HEK293 (cell line): ENCODE data around the gene VOPP1.

Source experiments
- ATF2 ChIP-seq: fragments of 450-650 bp; formaldehyde crosslinking; IDR thresholded peaks from 2 replicates; pipeline ENCODE4 v1.5.1; 2016; ENCODE audit warnings: missing biosample characterization, missing genetic modification characterization, low read depth
- CTCF ChIP-seq: fragments of 450-650 bp; formaldehyde crosslinking; IDR thresholded peaks from 2 replicates; pipeline ENCODE4 v1.5.1; 2016; ENCODE audit warnings: missing biosample characterization, missing genetic modification characterization
- KLF9 ChIP-seq: fragments of 450-650 bp; formaldehyde crosslinking; IDR thresholded peaks from 2 replicates; pipeline ENCODE4 v1.5.1; 2016; ENCODE audit warnings: missing biosample characterization, missing genetic modification characterization, low read depth
- PRDM1 ChIP-seq: fragments of 450-650 bp; formaldehyde crosslinking; IDR thresholded peaks from 2 replicates; pipeline ENCODE4; 2016; ENCODE audit warnings: missing biosample characterization, missing genetic modification characterization
- ZNF214 ChIP-seq: fragments of 450-650 bp; formaldehyde crosslinking; IDR thresholded peaks from 2 replicates; pipeline ENCODE4 v1.5.1; 2017; ENCODE audit warnings: missing biosample characterization, mild to moderate bottlenecking, missing genetic modification characterization, borderline replicate concordance
- ZNF23 ChIP-seq: fragments of 450-650 bp; formaldehyde crosslinking; IDR thresholded peaks from 2 replicates; pipeline ENCODE4 v1.5.1; 2016; ENCODE audit warnings: missing biosample characterization, missing genetic modification characterization, borderline replicate concordance
- ZNF274 ChIP-seq, 2 experiments: fragments of 200-500 bp in 1 of 2; fragments of 450-650 bp in 1 of 2; sonication (Bioruptor generic) in 1 of 2; formaldehyde crosslinking in 1 of 2; IDR thresholded peaks; 2 replicates each; pipeline versions ENCODE4 v1.5.1 to v1.6.1; 2014 to 2016; ENCODE audit warnings: borderline replicate concordance in 1 of 2, inconsistent platforms in 1 of 2, low read length in 1 of 2, missing biosample characterization in 1 of 2, missing genetic modification characterization in 1 of 2
- ZNF449 ChIP-seq: fragments of 450-650 bp; formaldehyde crosslinking; IDR thresholded peaks from 2 replicates; pipeline ENCODE4 v1.5.1; 2017; ENCODE audit warnings: missing biosample characterization, mild to moderate bottlenecking, missing genetic modification characterization, moderate library complexity
- ZNF548 ChIP-seq: fragments of 450-650 bp; formaldehyde crosslinking; IDR thresholded peaks from 2 replicates; pipeline ENCODE4 v1.5.1; 2016; ENCODE audit warnings: missing biosample characterization, missing genetic modification characterization
- ZNF571 ChIP-seq: fragments of 450-650 bp; formaldehyde crosslinking; IDR thresholded peaks from 2 replicates; pipeline ENCODE4 v1.5.0; 2017; ENCODE audit warnings: missing biosample characterization, missing genetic modification characterization
- ZNF585B ChIP-seq: fragments of 450-650 bp; formaldehyde crosslinking; IDR thresholded peaks from 2 replicates; pipeline ENCODE4 v1.5.1; 2016; ENCODE audit warnings: missing biosample characterization, missing genetic modification characterization
- ZNF785 ChIP-seq: fragments of 450-650 bp; formaldehyde crosslinking; IDR thresholded peaks from 2 replicates; pipeline ENCODE4 v1.5.1; 2016; ENCODE audit warnings: missing biosample characterization, missing genetic modification characterization
- TF ChIP-seq, protein P1 (sequence below): fragments of 450-650 bp; formaldehyde crosslinking; IDR thresholded peaks from 2 replicates; pipeline ENCODE4 v1.5.1; 2016; ENCODE audit warnings: missing biosample characterization, missing genetic modification characterization
- TF ChIP-seq, protein P2 (sequence below): fragments of 450-650 bp; formaldehyde crosslinking; conservative IDR thresholded peaks from 2 replicates; pipeline ENCODE4 v1.5.1; 2016; ENCODE audit warnings: low read depth, missing biosample characterization, missing genetic modification characterization

GRCh38 chr7:55513868-55514267, 58.4 kb downstream of the VOPP1 start:
- TF ChIP-seq, protein P1, sequence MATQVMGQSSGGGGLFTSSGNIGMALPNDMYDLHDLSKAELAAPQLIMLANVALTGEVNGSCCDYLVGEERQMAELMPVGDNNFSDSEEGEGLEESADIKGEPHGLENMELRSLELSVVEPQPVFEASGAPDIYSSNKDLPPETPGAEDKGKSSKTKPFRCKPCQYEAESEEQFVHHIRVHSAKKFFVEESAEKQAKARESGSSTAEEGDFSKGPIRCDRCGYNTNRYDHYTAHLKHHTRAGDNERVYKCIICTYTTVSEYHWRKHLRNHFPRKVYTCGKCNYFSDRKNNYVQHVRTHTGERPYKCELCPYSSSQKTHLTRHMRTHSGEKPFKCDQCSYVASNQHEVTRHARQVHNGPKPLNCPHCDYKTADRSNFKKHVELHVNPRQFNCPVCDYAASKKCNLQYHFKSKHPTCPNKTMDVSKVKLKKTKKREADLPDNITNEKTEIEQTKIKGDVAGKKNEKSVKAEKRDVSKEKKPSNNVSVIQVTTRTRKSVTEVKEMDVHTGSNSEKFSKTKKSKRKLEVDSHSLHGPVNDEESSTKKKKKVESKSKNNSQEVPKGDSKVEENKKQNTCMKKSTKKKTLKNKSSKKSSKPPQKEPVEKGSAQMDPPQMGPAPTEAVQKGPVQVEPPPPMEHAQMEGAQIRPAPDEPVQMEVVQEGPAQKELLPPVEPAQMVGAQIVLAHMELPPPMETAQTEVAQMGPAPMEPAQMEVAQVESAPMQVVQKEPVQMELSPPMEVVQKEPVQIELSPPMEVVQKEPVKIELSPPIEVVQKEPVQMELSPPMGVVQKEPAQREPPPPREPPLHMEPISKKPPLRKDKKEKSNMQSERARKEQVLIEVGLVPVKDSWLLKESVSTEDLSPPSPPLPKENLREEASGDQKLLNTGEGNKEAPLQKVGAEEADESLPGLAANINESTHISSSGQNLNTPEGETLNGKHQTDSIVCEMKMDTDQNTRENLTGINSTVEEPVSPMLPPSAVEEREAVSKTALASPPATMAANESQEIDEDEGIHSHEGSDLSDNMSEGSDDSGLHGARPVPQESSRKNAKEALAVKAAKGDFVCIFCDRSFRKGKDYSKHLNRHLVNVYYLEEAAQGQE (tag by site-specific recombination) = no peak
- TF ChIP-seq, protein P2, sequence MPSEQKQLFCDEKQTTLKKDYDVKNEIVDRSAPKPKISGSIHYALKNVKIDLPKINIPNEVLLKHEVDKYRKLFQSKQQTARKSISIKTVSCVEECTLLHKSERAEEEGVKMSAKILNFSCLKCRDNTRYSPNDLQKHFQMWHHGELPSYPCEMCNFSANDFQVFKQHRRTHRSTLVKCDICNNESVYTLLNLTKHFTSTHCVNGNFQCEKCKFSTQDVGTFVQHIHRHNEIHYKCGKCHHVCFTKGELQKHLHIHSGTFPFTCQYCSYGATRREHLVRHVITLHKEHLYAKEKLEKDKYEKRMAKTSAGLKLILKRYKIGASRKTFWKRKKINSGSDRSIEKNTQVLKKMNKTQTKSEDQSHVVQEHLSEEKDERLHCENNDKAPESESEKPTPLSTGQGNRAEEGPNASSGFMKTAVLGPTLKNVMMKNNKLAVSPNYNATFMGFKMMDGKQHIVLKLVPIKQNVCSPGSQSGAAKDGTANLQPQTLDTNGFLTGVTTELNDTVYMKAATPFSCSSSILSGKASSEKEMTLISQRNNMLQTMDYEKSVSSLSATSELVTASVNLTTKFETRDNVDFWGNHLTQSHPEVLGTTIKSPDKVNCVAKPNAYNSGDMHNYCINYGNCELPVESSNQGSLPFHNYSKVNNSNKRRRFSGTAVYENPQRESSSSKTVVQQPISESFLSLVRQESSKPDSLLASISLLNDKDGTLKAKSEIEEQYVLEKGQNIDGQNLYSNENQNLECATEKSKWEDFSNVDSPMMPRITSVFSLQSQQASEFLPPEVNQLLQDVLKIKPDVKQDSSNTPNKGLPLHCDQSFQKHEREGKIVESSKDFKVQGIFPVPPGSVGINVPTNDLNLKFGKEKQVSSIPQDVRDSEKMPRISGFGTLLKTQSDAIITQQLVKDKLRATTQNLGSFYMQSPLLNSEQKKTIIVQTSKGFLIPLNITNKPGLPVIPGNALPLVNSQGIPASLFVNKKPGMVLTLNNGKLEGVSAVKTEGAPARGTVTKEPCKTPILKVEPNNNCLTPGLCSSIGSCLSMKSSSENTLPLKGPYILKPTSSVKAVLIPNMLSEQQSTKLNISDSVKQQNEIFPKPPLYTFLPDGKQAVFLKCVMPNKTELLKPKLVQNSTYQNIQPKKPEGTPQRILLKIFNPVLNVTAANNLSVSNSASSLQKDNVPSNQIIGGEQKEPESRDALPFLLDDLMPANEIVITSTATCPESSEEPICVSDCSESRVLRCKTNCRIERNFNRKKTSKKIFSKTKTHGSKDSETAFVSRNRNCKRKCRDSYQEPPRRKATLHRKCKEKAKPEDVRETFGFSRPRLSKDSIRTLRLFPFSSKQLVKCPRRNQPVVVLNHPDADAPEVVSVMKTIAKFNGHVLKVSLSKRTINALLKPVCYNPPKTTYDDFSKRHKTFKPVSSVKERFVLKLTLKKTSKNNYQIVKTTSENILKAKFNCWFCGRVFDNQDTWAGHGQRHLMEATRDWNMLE (tag by site-specific recombination) = no peak
- TF ChIP-seq CTCF (no peak), KLF9 (tag by site-specific recombination) (no peak), ZNF23 (no peak), ZNF548 (no peak), PRDM1 (tag by site-specific recombination) (no peak), ZNF585B (tag by site-specific recombination) (no peak), ZNF214 (tag by site-specific recombination) (no peak), ZNF274 (IDR thresholded peaks at IDR 0.05; ENCODE audit: low read length) (no peak), ZNF274 (tag by site-specific recombination; IDR thresholded peaks at IDR 0.05; ENCODE audit: borderline replicate concordance) (no peak), ZNF571 (tag by site-specific recombination) (no peak), ATF2 (tag by site-specific recombination) (no peak), ZNF785 (no peak), ZNF449 (tag by site-specific recombination) (no peak)
